DOHH2 (cell line): Measurements from ENCODE around the gene GALNT18.

Source experiments
- CTCF ChIP-seq: fragments of 200-600 bp; sonication (generic); IDR thresholded peaks from one replicate; pipeline ENCODE4 v1.5.1; 2014; ENCODE audit warnings: antibody characterized with exemption, mild to moderate bottlenecking, low read depth, low read length; ENCODE audit not compliant: poor library complexity, severe bottlenecking
- EZH2phosphoT487 ChIP-seq: fragments of 200-600 bp; sonication (generic); IDR thresholded peaks from 2 replicates; pipeline ENCODE4 v1.6.1; 2017; ENCODE audit warnings: borderline replicate concordance, mild to moderate bottlenecking, antibody characterized with exemption, low read length, moderate library complexity, mixed read lengths

GRCh38 chr11:11483627-11484026 lies 138.2 kb downstream of the GALNT18 start:
- TF ChIP-seq CTCF: no peak
- no peak for TF ChIP-seq EZH2phosphoT487
